Body of pancreas (tissue), 4 donors: Measurements from ENCODE around the gene IWS1. TPM values are rescaled to one million over a fixed set of nuclear protein-coding genes. Genes with fewer than 3 reads are reported as not detected.

Experiments used
- ATAC-seq: fragments of 150-250 bp; one replicate; pipeline ENCODE4 v1.9.1; 2016
- DNase-seq, 4 donors: peaks; one replicate each; pipeline ENCODE4 v3.0.0-alpha.2; 2019
- H3K27ac ChIP-seq, 4 donors: fragments of 200-600 bp; sonication (generic); 1 replicate in 3 of 4; 2 replicates in 1 of 4; pipeline versions ENCODE4 v1.5.1 to v1.6.1; 2016 to 2019; ENCODE audit warnings: mild to moderate bottlenecking in 1 of 4, mixed read lengths in 1 of 4, moderate library complexity in 1 of 4
- H3K27me3 ChIP-seq, 2 donors: fragments of 200-600 bp; sonication (generic); one replicate each; pipeline ENCODE4 v1.6.0; 2016; ENCODE audit warnings: mild to moderate bottlenecking in 1 of 2
- H3K36me3 ChIP-seq, 2 donors: fragments of 200-600 bp; sonication (generic); replicated peaks in 1 of 2; 2 replicates each; pipeline ENCODE4 v1.5.1; 2016; ENCODE audit warnings: low read depth in 2 of 2; ENCODE audit not compliant: insufficient read depth in 1 of 2
- H3K4me1 ChIP-seq: fragments of 200-600 bp; sonication (generic); one replicate; pipeline ENCODE4 v1.6.0; 2016
- H3K4me3 ChIP-seq, 2 donors: fragments of 200-600 bp; sonication (generic); 1 replicate in 1 of 2; 2 replicates in 1 of 2; pipeline ENCODE4 v1.5.1; 2016 to 2019
- H3K9me3 ChIP-seq, 3 donors: fragments of 200-600 bp; sonication (generic); 1 replicate in 2 of 3; 2 replicates in 1 of 3; pipeline ENCODE4 v1.5.1; 2016
- CTCF ChIP-seq, 7 experiments: fragments of 450-650 bp in 4 of 7; fragments of 200-600 bp in 3 of 7; sonication (generic) in 3 of 7; IDR thresholded peaks; one replicate each; pipeline ENCODE4 v1.5.1; 2016 to 2019; ENCODE audit warnings: antibody characterized with exemption in 7 of 7
- POLR2A ChIP-seq, 3 donors: fragments of 450-650 bp; IDR thresholded peaks; one replicate each; pipeline ENCODE4 v1.6.1; 2016; ENCODE audit warnings: antibody characterized with exemption in 3 of 3, mild to moderate bottlenecking in 2 of 3
- WGBS, 2 donors: methylation state at CpG; one replicate each; pipeline ENCODE4 v1.1.5; 2017; 5-methylcytosine and 5-hydroxymethylcytosine counted together
- intact Hi-C: fragments of 100-400 bp; cut with DNase I; formaldehyde crosslinking; loops from one replicate; pipeline ENCODE4 v1.15.1; 2023
- total RNA-seq, 2 donors: library from RNA; depleted of rRNA; stranded (reverse); fragments of >200 nt; gene quantifications; one replicate each; pipeline ENCODE4 v1.1.0, GENCODE V29; 2016

Gene IWS1
- total RNA-seq, 2 donors from 2014 or later: 25.9 to 26.7 TPM

DNA sequence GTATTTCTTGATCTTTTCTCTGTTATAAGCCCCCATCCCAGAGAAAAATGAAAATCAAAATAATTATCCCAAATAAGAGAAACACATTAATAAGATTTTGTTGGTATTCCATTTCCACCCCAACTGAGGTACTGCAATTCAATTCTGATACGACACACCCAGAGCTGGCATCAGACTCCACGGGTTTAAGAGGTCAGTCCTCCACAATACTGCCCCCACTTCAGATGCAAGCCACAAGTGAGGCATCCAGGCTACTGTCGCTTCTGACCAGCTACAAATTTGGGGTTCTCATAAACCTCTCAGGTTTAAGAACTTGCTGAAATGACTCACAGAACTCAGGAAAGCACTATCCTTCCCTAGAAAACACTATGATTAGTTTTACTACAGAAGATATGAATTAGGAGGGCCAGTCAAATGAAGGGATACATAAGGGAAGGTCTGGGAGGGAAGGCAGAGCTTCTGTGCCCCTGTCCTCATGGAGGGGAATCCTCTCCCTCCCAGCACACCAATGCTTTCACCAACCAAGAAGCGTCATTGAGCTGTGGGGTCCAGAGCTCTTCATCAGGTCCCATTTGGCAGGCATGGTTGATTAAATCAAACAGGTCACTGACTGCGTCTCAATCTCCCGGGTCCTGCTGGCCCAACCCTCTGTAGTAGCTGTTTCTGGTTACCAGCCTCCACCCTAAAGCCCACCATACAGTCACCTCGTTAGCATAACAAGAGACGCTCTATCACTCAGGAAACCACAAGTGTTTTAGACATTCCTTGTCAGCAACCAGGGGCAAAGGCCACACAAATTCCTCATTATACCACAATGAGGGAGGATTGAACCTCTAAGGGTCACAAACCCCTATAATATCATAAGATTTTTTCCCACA, 46.2 kb downstream of the IWS1 start:
- Histone ChIP-seq H3K27me3 (no peaks in the 10 kb centered on the region), H3K27ac (no peak overlapping the region), H3K9me3 (no peaks in the 10 kb centered on the region), H3K36me3 (peaks cover 0 to 15% of the 10 kb centered on the region in 2 donors), H3K4me1 (no peaks in the 10 kb centered on the region), H3K4me3 (no peak overlapping the region)
- no peak for ATAC-seq
- intact Hi-C loops: loop anchor here (10.0 kb wide), 1 partner anchor 155 kb away; no protein-coding TSS in a partner anchor
- DNase-seq: no peak
- WGBS, 2 donors: 60 to 73% methylated on average over 8 of the region's 8 CpGs
- no peak for TF ChIP-seq POLR2A (IDR thresholded peaks at IDR 0.05)
- no peak for TF ChIP-seq CTCF (IDR thresholded peaks at IDR 0.05)

GRCh38 chr2:127479219-127479825, 47.0 kb downstream of the IWS1 start:
- Histone ChIP-seq H3K4me1 (no peaks in the 10 kb centered on the region), H3K27ac (no peak overlapping the region), H3K36me3 (peaks cover 0 to 11% of the 10 kb centered on the region in 2 donors), H3K4me3 (no peak overlapping the region), H3K27me3 (no peaks in the 10 kb centered on the region), H3K9me3 (no peaks in the 10 kb centered on the region)
- 40 to 45% methylated on average over 5 of the region's 5 CpGs for WGBS, 2 donors
- peak; percentile 71 for ATAC-seq
- DNase-seq: no peak
- TF ChIP-seq POLR2A (IDR thresholded peaks at IDR 0.05): no peak
- peak; percentile 16 to 82 (median 76) for TF ChIP-seq CTCF (IDR thresholded peaks at IDR 0.05)
- intact Hi-C loops: no loop called here

- ATAC-seq: no peak
- Histone ChIP-seq H3K27me3 (no peaks in the 10 kb centered on the region), H3K27ac (no peak overlapping the region), H3K4me1 (no peaks in the 10 kb centered on the region), H3K4me3 (no peak overlapping the region), H3K36me3 (peaks cover 0 to 2% of the 10 kb centered on the region in 2 donors), H3K9me3 (no peaks in the 10 kb centered on the region)
- TF ChIP-seq POLR2A (IDR thresholded peaks at IDR 0.05) (no peak), CTCF (IDR thresholded peaks at IDR 0.05) (no peak)
- no peak for DNase-seq
- intact Hi-C loops: no loop called here
- 93 to 100% methylated on average over 2 of the region's 2 CpGs for WGBS, 2 donors
Measured at GRCh38 chr2:127475788-127476187, 50.5 kb downstream of the IWS1 start.

DNA sequence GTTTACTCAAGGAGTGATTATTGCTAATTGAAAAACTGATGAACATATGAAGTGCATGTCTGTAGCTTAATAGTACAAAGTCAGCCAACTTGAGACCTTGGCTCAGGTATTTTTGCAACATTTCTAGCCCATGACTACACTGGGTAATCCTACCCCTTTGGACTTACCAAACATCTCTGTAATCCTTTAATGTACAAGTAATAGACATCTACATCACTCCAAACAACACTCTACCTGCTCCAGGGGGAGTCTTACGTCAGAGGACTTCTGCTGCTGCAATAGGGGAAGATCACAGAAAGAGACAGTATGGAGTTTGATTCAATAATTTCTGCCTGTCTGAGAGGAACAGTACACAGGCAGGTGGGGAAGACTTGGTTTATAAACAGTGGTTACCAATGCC, 54.0 kb downstream of the IWS1 start:
- ATAC-seq: no peak
- no peak for DNase-seq
- Histone ChIP-seq H3K4me1 (no peaks in the 10 kb centered on the region), H3K27me3 (no peaks in the 10 kb centered on the region), H3K27ac (no peak overlapping the region), H3K36me3 (no peaks in the 10 kb centered on the region), H3K9me3 (no peaks in the 10 kb centered on the region), H3K4me3 (no peak overlapping the region)
- TF ChIP-seq POLR2A (IDR thresholded peaks at IDR 0.05) (no peak), CTCF (IDR thresholded peaks at IDR 0.05) (no peak)
- 83 to 90% methylated on average over 1 of the region's 1 CpG for WGBS, 2 donors
- intact Hi-C loops: no loop called here
